ENCODE data around the gene C1QB. TPM values are rescaled to one million over a fixed set of nuclear protein-coding genes. Genes with fewer than 3 reads are reported as not detected.
"Not testable (repeated sequence)": the region's sequence is repeated elsewhere in the genome, so short reads cannot be mapped to it uniquely, and the experiment has no call there.

The C1QB gene
- total and polyA plus RNA-seq, 2 of the 4 experiments (the other 2 are of a cell fraction): not detected

DNA sequence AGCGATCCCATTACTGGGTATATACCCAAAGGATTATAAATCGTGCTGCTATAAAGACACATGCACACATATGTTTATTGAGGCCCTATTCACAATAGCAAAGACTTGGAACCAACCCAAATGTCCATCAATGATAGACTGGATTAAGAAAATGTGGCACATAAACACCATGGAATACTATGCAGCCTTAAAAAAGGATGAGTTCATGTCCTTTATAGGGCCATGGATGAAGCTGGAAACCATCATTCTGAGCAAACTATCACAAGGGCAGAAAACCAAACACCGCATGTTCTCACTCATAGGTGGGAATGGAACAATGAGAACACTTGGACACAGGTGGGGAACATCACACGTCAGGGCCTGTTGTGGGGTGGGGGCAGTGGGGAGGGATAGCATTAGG is 53.1 kb downstream of the C1QB start:
- BruUV-seq (replicated peaks); H3K4me3 ChIP-seq (ENCODE audit: insufficient read depth, low read depth, low read length); H3K56ac ChIP-seq (ENCODE audit: extremely low read depth, insufficient read depth, low read length); intact Hi-C loops (cut with micrococcal nuclease); H4K20me1 ChIP-seq (ENCODE audit: insufficient read depth, low read length); H3K36me3 ChIP-seq (ENCODE audit: control insufficient read depth, insufficient read depth, low read length); H3K14ac ChIP-seq (replicated peaks; ENCODE audit: low read depth, low read length); DNase-seq; H3K9me3 ChIP-seq (ENCODE audit: control insufficient read depth, insufficient read depth, low read length); H3K18ac ChIP-seq (ENCODE audit: low read depth, low read length); H4K5ac ChIP-seq (ENCODE audit: low read depth, low read length); H2AK9ac ChIP-seq (replicated peaks; ENCODE audit: low read depth, low read length, poor library complexity); H3K4me2 ChIP-seq (ENCODE audit: low read depth, low read length); dilution Hi-C loops (cut with HindIII; ENCODE audit: low sequenced_read_pairs, unreplicated experiment); H3K4ac ChIP-seq (ENCODE audit: low read depth, low read length); POLR2A ChIA-PET (ENCODE audit: unreplicated experiment); H2AFZ ChIP-seq (replicated peaks; ENCODE audit: low read length, poor library complexity); ATAC-seq (ENCODE audit: low read depth); H2BK5ac ChIP-seq (ENCODE audit: low read depth, low read length, poor library complexity, severe bottlenecking); H3K23ac ChIP-seq (ENCODE audit: low read depth, low read length); H3K79me1 ChIP-seq (ENCODE audit: low read depth in 1 of 2, low read length in 2 of 2); H4K8ac ChIP-seq (ENCODE audit: low read depth in 2 of 2, low read length in 2 of 2); H2BK20ac ChIP-seq (ENCODE audit: low read depth, low read length); H3K27ac ChIP-seq (ENCODE audit: insufficient read depth, low read length); H3K9ac ChIP-seq (ENCODE audit: low read depth, low read length); H4K91ac ChIP-seq (ENCODE audit: insufficient read depth, low read depth, low read length); H2BK120ac ChIP-seq (ENCODE audit: low read depth, low read length); H3K27me3 ChIP-seq (ENCODE audit: control insufficient read depth, insufficient read depth, low read length); H2AK5ac ChIP-seq (ENCODE audit: low read depth, low read length); CTCF ChIA-PET; H3K4me1 ChIP-seq (ENCODE audit: control insufficient read depth, insufficient read depth, low read length); H3K9me1 ChIP-seq (ENCODE audit: insufficient read depth, low read length); H2BK15ac ChIP-seq (ENCODE audit: low read depth, low read length): not testable (repeated sequence)
- in situ Hi-C loops (cut with MboI; ENCODE audit: low sequenced_read_pairs): loop anchor here (10.0 kb wide), 1 partner anchor 179 kb away; no protein-coding TSS in a partner anchor
- no CpG with 5 or more reads among the region's 4 CpGs for WGBS, 2 experiments (ENCODE audit: extremely low coverage in 2 of 2, insufficient read length in 1 of 2)
